Heart left ventricle (tissue), 13 donors: ENCODE results near the gene PLCB3.

Experiments
- CTCF ChIP-seq, 12 donors: fragments of 200-600 bp; sonication (generic) in 4 of 12; IDR thresholded peaks; one replicate each; pipeline versions ENCODE4 v1.5.0 to v1.8.0; 2018 to 2022; ENCODE audit warnings: antibody characterized with exemption in 12 of 12, mild to moderate bottlenecking in 5 of 12
- POLR2A ChIP-seq, 2 donors: fragments of 450-650 bp; IDR thresholded peaks; one replicate each; pipeline ENCODE4 v1.6.1; 2017; ENCODE audit warnings: antibody characterized with exemption in 2 of 2, mild to moderate bottlenecking in 2 of 2, moderate library complexity in 2 of 2
- donor health status: ischemic (EF 13 %, LVEDD 7.1; RV severe dilation, severe dysfunction).
- donor health status: DM: no; HTN: yes; CAD: no.
- donor health status: DM: no; HTN: no; CAD: no.
- donor health status: ischemic (EF 25% LVEDD 6.9; RV normal size, moderate dysfunction).
- donor health status: ischemic (EF 25% LVEDD 5.7; RV mildly dilated, moderate dysfunction).
- donor health status: ischemic (EF 35%, LVEDD 5.7; RV mildly dilated, moderate dysfunction).
- donor health status: nonischemic (EF 11% LVEDD 7.7; RV severe dilation, severe dysfunction).
- donor health status: DM: yes; HTN: yes; CAD: no.
- donor health status: PGD.
- donor health status: ischemic (EF 29% LVEDD 5.4; RV normal size, mild dysfunction).
- donor health status: nonischemic (EF 23%, LVEDD 6.1; RV moderate dilation, normal function).

DNA sequence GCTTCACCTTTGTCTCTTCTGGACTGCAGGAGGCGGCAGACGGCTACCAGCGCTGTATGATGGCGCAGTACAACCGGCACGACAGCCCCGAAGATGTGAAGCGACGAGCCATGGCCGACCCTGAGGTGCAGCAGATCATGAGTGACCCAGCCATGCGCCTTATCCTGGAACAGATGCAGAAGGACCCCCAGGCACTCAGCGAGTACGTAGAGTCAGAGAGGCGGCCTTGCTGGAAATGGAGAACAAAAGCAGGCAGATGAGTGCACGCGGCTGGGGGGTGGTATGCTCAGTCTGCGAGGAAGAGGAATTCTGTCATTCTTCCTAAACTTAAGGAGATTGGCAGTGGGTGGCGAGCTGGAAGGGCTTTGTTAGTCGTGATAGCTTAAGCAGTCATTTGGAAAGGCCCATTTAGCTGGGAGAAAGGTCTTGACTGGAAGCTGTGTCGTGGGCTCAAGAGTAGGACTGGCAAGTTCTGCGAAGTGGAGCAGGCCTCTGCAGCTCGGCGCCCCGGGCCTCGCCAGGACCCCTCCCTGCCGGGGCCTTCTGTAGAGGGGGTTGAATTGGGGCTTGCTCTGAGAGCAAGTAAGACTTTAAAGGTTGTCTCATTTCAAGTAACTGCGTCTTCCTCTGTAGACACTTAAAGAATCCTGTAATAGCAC is 47.8 kb upstream of the PLCB3 start:
- TF ChIP-seq CTCF (IDR thresholded peaks at IDR 0.05) (no peak), POLR2A (IDR thresholded peaks at IDR 0.05) (no peak)
